Measurements from ENCODE around the gene WNT5B. TPM values are rescaled to one million over a fixed set of nuclear protein-coding genes. Genes with fewer than 3 reads are reported as not detected.

The WNT5B gene
- total and polyA plus RNA-seq, 9 of the 15 experiments (the other 6 are each of a cell fraction or from before 2014, with no cell fraction given), result 0.42 to 16.8 (median 5.4) TPM

DNA sequence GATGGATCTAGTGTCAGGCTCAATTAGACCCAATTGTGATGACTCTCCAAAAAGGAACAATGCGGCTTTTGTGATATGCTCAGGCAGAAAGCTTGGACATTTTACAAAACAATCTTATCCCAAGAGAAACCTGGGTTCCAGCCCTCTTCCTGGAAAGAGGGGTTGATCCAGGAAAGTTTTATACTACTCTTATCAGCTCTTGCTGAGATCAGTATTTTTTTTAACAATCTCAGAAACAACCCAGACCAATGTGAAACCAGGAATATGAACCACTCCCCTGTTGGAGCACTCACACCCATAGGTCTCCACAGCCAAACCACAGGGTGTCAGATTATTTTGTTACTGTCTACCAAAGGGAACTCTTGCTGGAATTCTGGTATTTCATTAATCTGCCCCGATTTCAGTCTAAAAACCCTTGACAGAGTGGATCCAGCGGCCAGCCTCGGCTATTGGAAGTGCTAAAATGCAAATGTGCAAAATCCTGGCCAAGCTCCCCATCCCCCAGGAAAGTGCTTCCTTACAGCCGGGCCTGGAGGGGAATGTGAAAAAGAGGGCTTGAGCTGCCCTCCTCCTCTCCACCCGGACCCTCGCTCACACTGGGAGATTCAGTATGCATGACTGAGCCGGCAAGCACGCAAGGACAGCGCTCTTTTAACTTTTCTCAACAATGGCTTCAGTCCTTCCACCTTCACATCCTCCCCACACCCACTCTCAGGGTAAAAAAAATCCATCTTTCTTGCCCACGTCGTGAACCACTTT is 38.6 kb upstream of the WNT5B start (continued):
- TF ChIP-seq, protein P1, sequence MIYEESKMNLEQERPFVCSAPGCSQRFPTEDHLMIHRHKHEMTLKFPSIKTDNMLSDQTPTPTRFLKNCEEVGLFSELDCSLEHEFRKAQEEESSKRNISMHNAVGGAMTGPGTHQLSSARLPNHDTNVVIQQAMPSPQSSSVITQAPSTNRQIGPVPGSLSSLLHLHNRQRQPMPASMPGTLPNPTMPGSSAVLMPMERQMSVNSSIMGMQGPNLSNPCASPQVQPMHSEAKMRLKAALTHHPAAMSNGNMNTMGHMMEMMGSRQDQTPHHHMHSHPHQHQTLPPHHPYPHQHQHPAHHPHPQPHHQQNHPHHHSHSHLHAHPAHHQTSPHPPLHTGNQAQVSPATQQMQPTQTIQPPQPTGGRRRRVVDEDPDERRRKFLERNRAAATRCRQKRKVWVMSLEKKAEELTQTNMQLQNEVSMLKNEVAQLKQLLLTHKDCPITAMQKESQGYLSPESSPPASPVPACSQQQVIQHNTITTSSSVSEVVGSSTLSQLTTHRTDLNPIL (CRISPR knock-in tag; IDR thresholded peaks at IDR 0.05), result no peak

GRCh38 chr12:1591034-1591433 is 38.0 kb upstream of the WNT5B start:
- H3K9me3 ChIP-seq (replicated peaks; ENCODE audit: control insufficient read depth, insufficient read depth, low read depth, low read length), result no peaks in the 10 kb centered on the region
- CTCF ChIA-PET (ENCODE audit: low intra/inter-chr PET ratio), result interaction anchor here (0.6 kb wide), 1 partner anchor 795 kb away, joined by 5 read pairs; no protein-coding TSS in a partner anchor
- FAIRE-seq (no peak), ATAC-seq (no peak), DNase-seq (ENCODE audit: extremely low read depth in 1 of 4, low spot score in 3 of 4) (peak in 2 of 4 experiments; percentile 27 to 29)
- no peak overlapping the region for H3K27ac ChIP-seq (ENCODE audit: extremely low read depth, low read depth, low read length)
- intact Hi-C loops (cut with micrococcal nuclease), result no loop called here
- H2AFZ ChIP-seq (ENCODE audit: low read depth, low read length), result no peak overlapping the region
- no peak overlapping the region for H3K4me3 ChIP-seq
- no TSS peak for BruUV-seq (replicated peaks)
- no peaks in the 10 kb centered on the region for H3K27me3 ChIP-seq (ENCODE audit: control insufficient read depth in 2 of 2, insufficient read depth in 2 of 2, low read length in 2 of 2)
- H3K36me3 ChIP-seq (ENCODE audit: control insufficient read depth, insufficient read depth, low read length), result peaks cover 10% of the 10 kb centered on the region; the same call in 1 of the 3 replicates
- H3K9me1 ChIP-seq (ENCODE audit: control insufficient read depth, insufficient read depth, low read length), result no peaks in the 10 kb centered on the region
- in situ Hi-C loops (cut with MboI), result loop anchor here (5.0 to 25.0 kb wide), 3 partner anchors 304 to 1029 kb away; no protein-coding TSS in a partner anchor
- H3K9ac ChIP-seq (ENCODE audit: insufficient read depth in 1 of 2, low read depth in 2 of 2, low read length in 2 of 2), result no peak overlapping the region
- TF ChIP-seq NFIC (IDR thresholded peaks at IDR 0.05) (peak; percentile 44; the same call in 1 of the 2 replicates), HNRNPLL (IDR thresholded peaks at IDR 0.05; ENCODE audit: low read depth, low read length, poor library complexity, severe bottlenecking) (no peak)
- 14% methylated on average over 3 of the region's 3 CpGs for WGBS (ENCODE audit: insufficient coverage, low coverage, missing lambda C conversion rate)
- peaks cover 12% of the 10 kb centered on the region for H4K20me1 ChIP-seq (replicated peaks; ENCODE audit: control insufficient read depth, insufficient read depth, low read length)
- peaks cover 58% of the 10 kb centered on the region for H3K79me2 ChIP-seq (ENCODE audit: control insufficient read depth, insufficient read depth, low read length)
- H3K4me1 ChIP-seq (replicated peaks in 1 of 2; ENCODE audit: control insufficient read depth in 2 of 2, insufficient read depth in 2 of 2, low read length in 2 of 2), result peaks cover 26 to 41% of the 10 kb centered on the region in 2 experiments; a peak in 4 of 5 replicates
- POLR2A ChIA-PET, result interaction anchor here (0.7 to 1.6 kb wide), 3 partner anchors 9 to 697 kb away, joined by 3 to 5 read pairs (median 3); no protein-coding TSS in a partner anchor
- H3K4me2 ChIP-seq (ENCODE audit: insufficient read depth, low read length), result no peak overlapping the region

All from K562 (cell line).